Activated CD8-positive, alpha-beta memory T cell treated with anti-CD3 and anti-CD28 coated beads for 48 hours (primary cell): ENCODE data around the gene BSPRY.
"Not testable (repeated sequence)": the region's sequence is repeated elsewhere in the genome, so short reads cannot be mapped to it uniquely, and the experiment has no call there.

Experiments
- DNase-seq, 3 experiments: peaks; one replicate each; pipeline ENCODE4 v3.0.0-alpha.2; 2020; ENCODE audit warnings: low read depth in 2 of 3, low spot score in 2 of 3

BSPRY gene

DNA sequence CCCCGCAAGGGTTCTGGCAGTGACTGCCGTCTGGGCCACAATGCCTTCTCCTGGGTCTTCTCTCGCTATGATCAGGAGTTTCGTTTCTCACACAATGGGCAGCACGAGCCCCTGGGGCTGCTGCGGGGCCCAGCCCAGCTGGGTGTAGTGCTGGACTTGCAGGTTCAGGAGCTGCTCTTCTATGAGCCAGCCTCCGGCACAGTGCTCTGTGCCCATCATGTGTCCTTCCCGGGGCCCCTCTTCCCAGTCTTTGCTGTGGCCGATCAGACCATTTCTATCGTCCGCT, 20.5 kb downstream of the BSPRY start:
- DNase-seq = no peak

DNA sequence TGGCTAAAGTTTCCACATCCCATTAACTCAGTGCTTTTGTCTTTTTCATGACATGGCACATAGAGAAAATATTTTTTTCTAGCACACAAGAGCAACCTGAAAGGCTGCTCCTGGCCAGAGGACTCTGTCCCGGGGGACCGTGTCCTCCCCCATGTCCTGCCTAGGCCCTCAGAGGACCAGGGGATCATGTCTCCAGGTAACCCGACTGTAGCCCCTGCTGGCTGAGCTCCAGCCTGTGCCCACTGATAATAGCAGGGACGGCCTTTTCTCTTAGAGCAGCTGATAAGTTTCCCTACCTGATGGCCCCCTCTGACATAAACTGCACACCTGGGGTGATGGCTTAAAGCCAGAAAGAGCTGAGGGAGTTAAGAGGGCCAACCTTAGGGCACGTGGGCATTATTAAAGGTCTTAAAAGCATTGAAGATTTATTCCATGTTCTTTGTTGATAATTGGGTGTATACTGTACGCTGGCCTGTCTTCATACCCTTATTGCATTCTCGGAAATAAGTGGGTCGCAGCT, 21.5 kb downstream of the BSPRY start:
- DNase-seq = no peak

DNA sequence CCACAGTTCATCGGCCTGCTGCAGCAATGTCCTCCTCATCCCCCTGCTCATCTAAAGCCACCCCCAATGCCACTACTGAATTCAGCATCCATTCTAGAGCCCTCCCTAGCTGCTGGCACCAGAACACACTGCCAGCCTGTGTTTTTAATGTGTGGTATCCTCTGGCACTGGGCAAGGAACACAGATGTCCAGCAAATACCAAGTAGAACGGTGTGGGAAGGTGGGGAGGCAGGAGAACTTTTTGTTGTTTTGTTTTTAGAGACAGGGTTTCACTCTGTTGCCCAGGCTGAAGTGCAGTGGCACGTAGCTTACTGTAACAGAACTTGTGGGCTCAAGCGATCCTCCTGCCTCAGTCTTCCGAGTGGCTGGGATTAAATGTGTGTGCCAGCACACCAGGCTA, 22.7 kb downstream of the BSPRY start:
- no peak for DNase-seq

DNA sequence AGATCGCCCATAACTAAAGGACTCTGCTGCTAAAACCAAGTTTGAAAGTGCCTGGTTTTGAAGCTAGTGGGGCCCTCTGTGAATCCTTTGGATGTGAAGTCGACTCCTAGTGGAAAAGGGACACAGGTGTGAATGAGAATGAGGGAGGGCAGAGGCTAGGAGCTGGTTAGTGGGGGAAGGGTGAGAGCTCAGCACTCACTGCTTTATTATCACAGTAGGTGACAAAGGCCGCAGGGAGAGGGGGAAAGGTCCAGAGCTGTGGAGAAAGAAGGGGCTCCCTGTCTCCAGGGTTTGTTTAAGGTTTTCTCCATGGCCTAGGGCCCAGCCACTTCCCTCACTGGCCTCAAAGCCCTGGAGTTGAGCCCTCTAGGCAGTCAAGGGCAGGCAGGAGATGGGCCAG, 23.9 kb downstream of the BSPRY start:
- DNase-seq = no peak

DNA sequence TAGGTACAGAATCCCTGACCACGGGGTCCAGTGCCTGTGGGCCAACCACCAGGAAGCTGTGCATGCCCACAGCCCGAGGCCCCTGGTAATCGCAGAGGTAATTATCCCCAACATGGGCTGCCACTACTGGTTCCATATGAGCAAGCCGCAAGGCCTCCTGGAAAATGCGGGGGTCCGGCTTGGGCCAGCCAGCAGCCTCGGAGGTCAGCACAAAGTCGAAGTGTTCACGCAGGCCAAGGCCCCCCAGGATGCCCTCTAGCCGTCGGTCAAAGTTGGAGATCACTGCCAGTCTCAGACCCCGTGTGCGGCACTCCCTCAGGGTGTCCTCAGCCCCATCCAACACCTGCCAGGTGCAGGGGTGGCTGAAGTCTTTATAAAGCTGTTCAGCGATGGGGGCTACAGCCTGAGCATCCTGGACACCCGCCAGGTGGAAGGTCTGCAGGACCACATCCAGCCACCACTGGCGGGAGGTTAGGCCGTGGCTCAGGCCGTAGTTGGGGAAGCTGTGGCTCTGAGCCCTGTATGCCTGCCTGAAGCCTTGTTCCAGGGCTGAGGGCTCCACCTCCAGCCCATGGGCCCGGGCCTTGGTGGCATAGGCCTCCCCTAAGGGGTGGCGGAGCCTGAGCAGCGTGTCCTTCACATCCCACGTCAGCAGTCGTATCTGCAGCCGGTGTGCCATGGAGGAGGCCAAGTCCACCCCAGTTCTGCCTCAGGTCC, 24.5 kb downstream of the BSPRY start:
- DNase-seq = no peak

DNA sequence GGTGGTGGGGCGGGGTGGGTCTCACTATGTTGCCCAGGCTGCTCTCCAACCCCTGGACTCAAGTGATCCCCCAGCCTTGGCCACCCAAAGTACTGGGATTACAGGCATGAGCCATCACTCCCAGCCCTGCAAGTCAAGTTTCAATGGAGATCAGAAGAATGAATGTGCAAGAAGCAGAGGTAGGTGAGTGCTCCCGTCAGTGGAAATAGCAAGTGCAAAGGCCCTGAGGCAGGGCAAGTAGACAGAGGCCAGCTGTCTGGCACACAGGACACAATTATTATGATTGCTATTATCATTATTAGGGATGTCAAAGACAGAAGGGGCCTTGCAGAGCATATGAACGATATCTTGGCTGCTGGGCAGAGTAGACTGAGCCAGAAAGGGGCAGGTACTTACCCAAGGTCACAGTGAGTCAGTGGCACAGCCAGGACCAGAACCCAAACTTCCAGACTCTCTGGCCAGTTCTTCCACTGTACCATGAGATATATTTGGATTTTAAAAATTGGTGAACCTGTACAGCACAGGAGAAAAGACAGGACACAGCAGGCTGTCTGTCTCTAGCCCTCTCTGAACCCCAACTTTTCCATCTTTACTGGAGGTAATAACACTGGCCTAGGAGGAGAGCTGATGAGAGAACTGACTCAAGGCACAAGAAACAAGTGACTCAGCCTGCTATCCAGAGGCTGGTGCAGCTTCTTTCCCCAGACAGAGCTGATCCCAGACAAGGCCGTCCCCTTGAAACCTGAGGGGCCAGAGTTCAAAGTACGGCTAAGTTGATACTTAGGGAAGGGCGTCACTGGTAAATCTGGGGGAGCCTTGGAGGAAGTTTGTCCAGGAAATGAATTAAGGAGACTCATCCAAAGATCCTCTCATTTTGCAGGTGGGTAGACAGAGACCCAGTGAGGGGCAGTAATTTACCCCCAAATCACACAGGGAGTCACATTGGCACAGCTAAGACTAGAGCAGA, 26.0 kb downstream of the BSPRY start:
- no peak for DNase-seq

DNA sequence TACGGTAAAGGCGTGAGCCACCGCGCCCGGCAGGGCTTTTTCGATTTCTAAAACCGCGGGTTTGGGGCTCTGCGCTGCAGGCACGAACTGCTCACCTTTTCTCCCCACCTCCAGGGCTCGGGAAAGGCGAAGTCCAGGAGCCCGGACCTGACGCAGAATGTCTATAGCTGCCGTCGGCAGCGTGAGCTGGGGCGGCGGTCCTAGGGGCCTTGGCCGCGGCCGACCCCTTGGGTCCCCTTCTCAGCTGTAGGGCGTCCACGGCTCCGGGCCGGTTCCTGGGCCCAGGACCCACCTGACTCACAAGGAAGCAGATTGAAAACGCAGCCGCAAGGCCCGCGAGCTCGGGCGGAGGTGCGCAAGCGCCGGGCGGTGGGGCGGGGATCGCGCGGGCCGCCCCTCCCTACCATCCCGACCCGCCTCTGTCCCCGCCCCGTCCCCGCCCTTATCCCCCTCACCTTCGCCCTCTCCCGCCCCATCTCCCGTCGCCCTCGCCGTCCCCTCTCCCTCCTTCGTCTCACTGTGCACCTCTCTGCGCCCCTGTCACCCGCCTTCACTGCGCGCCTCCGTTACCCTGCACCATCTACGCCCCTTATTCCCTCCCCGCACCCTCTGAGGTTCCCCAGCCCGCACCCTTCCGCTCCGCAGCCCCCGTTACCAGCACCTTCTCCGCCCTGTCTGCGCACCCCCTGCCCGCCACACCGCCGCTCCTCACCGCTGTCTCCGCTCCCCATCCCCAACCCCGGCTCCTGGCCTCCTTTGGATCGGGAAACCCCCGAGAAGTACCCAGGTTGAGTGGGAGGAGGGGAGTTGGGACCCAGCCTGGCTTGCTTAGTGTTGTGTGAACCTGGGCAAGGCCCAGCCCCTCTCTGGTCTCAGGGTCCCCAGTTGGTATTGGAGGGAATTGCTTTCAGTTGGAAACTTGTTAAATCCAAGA, 27.6 kb downstream of the BSPRY start, which contains the start of gene HDHD3:
Gene HDHD3, minus strand, starts transcription at position 353 of the 934 bp plus-strand sequence. CDS start 2,632 bp downstream, outside the sequence.
- peak; percentile 56 to 71 (median 69) for DNase-seq

DNA sequence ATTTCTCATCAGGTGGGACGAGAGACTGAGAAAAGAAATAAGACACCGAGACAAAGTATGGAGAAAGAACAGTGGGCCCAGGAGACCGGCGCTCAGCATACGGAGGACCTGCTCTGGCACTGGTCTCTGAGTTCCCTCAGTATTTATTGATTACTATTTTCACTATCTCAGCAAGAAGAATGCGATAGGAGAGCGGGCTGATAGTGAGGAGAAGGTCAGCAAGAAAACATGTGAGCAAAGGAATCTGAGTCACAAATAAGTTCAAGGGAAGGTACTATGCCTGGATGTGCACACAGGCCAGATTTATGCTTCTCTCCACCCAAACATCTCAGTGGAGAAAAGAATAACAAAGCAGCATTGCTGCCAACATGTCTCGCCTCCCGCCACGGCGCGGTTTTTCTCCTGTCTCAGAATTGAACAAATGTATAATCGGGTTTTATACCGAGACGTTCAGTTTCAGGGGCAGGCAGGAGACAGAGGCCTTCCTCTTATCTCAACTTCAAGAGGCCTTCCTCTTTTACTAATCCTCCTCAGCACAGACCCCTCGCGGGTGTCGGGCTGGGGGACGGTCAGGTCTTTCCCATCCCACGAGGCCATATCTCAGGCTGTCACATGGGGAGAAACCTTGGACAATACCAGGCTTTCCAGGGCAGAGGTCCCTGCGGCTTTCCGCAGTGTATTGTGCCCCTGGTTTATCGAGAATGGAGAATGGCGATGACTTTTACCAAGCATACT, 29.9 kb downstream of the BSPRY start:
- DNase-seq = not testable (repeated sequence)

DNA sequence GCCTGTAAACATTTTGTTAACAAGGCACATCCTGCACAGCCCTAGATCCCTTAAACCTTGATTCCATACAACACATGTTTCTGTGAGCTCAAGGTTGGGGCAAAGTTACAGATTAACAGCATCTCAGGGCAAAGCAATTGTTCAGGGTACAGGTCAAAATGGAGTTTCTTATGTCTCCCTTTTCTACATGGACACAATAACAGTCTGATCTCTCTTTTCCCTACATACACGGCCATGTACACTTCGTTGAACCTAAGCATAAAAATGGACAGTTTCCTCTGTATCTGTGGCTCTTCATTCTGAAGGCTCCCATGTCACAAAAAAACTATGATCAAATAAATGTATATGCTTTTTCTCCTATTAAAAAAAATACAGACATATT, 30.5 kb downstream of the BSPRY start:
- not testable (repeated sequence) for DNase-seq

DNA sequence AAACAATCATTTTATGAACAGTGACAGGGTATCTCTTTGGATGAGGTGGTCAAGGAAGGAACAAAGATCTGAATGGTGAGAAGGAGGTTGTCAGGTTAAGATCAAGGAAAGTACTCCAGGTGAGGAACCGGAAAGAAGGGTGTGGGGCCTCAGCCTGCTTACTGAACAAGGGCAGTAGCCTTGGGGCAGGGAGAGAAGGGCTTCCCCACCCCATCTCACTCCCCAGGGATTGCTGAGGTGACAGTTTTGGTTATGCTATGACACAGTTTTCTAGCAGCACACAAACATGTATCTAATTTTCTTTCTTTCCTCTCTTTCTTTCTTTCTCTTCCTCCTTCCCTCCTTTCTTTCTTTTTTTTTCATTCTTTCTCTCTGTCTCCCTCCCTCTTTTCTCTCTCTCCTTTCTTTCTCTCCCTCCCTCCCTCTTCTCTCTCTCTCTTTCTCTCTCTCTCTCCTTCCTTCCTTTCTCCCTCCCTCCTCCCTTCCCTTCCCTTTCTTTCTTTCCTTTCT, 31.6 kb downstream of the BSPRY start:
- DNase-seq = no peak

DNA sequence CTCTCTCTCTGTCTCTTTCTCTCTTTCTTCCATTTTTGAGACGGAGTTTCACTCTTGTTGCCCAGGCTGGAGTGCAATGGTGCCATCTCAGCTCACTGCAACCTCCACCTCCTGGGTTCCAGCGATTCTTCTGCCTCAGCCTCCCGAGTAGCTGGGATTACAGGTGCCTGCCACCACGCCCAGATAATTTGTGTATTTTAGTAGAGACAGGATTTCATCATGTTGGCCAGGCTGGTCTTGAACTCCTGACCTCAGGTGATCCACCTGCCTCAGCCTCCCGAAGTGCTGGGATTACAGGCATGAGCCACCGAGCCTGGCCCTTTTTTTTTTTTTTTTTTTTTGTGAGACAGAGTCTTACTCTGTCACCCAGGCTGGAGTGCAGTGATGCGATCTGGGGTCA, 32.1 kb downstream of the BSPRY start:
- DNase-seq = not testable (repeated sequence)

DNA sequence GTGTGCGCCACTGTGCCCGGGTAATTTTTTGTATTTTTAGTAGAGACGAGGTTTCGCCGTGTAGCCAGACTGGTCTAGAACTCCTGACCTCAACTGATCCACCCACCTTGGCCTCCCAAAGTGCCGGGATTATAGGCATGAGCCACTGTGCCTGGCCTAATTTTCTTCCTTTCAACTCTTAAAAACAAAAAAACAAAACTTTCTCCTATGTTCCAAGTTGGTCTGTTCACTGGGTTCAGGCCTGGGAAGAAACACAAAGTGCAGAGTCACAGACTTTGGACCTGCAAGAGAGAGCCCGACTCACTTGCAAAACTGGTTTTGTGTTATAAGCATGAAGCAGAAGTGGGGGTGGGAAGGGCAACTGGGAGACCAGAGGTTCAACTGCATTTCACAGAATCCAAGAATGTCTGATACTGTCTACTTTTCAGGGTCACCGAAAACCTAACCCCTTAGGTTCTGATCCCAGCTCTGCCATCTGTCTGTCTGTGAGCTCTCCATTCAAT, 32.6 kb downstream of the BSPRY start:
- DNase-seq = no peak

DNA sequence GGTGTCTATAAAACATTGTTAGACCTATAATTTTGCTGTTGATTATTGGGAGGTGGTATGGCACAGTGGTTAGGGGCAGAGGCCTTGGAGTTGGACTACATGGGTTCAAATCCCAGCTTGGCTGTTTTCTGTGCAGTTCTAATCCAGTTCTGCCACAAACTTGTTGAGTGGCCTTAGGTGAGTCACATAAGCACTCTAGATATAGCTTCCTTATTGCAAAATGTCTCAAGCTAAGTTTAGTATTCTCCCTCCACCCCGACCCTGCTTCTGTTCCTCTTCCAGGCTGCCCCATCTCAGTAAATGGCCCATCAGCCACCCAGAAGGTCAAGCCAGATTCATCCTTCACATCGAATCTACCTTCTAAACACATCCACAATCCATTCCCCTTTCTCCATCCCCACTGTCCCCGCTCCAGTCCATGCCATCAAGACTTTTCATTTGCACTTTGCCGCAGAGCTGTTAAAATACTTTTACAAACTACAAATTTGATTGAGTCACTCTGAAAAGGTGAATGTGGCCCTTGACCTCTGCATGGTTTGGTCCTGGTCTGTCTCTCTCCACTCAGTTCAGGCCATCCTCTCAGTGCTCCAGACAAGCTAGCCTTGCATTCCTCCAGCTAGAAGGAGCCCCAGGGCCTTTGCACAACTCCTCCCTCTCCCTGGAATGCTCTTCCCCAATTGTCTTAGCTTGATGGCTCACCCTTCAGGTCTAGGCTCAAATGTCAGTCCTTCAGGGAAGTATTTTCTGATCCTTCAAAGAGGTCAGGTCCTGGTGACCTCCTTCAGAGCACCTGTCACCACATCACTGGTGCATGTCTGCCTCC, 37.4 kb downstream of the BSPRY start:
- no peak for DNase-seq

DNA sequence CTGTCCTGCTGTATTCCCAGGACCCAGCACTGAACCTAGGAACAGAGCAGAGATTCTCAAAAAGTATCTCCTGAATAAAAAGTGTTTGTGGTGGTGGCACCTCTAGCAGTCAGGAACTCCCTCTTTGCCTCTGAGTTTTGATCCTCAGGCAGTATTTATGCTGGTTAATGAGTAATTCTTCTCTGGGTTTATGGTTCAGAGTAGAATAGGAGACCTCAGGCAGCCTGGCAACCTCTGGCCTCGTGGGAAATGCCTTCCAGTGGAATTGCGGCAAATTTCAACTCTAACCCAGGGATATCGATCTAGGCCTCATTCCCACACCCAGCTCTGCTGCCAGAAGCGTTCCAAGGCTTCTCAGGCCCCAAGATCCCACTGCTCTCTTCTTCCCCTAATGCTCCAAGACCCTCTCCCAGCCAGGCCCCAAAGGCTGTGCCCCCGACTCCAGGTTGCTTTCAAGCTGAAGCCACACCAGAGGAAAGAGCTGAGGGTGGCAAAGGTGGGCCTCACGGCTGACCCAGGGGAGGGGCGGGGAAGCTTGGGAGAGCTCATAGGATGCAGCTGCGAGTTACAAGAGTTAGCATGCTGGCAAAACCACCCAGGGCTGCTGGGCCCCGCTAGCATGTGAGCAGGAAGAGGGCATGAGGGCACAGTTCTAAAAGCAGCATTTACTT, 38.4 kb downstream of the BSPRY start:
- no peak for DNase-seq

DNA sequence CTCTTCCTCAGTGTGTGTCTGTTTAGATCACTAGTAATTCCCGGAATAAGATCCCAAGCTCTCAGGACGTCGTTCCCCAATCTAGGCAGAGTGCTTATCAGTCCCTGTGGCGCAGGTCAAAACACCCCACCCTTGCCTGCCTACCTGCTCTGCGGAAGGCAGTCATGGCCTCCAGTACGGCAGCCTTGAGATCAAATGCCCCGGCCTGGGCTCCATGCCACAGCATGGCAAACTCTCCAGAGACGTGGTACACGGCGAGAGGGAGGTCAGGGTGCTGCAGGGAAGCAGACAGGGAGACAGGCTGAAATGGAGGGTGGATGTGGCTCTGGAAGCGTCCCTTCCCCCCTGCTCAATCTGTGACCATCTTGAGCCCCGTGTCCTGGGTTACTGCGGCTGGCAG, 39.5 kb downstream of the BSPRY start:
- no peak for DNase-seq

DNA sequence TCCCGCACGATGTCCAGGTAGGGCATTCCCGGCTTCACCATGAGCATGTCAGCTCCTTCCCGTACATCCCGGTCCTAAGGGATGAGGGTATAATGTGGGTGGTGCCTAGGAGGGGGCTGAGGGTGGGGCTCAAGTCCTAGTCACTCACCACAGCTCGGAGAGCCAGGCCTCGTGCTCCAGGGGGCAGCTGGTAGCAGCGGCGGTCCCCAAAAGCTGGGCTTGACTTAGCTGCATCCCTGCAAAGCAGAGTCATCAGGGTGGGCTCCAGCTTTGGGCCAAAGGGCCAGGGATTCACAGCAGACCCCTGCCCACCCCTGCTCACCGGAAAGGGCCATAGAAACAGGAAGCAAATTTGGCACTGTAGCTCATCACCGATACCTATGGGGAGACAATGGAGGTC, 40.1 kb downstream of the BSPRY start:
- DNase-seq = no peak

DNA sequence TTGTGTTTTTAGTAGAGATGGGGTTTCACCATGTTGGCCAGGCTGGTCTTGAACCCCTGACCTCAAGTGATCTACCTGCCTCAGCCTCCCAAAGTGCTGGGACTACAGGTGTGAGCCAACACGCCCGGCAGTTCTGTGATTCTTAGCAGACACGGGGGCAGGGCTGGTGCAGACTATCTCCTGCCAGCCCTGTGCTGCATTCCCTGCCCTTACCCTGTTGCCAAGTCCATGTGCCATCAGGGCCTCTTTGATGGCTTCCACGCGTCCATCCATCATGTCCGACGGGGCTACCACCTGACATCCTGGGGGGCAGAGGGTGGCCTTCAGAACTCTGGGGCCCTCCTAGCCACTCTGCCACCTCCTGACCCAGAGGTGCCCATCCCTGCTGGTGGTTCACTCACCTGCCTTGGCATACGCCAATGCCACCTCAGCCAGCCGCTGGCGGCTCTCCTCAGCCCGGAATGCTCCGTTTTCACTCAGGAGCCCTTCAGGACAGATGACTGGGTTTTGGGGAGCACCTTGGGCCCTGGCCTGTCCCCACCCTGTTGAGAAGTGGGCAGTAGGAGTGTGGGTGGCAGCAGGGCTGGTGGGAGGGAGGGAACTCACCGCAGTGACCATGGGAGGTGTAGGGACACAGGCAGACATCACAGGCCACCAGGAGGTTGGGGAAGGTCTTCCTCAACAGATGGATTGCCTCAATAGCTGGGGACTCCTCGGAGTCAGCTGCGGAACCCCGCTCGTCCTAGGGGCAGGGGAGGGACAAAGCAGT, 41.0 kb downstream of the BSPRY start:
- DNase-seq = no peak

DNA sequence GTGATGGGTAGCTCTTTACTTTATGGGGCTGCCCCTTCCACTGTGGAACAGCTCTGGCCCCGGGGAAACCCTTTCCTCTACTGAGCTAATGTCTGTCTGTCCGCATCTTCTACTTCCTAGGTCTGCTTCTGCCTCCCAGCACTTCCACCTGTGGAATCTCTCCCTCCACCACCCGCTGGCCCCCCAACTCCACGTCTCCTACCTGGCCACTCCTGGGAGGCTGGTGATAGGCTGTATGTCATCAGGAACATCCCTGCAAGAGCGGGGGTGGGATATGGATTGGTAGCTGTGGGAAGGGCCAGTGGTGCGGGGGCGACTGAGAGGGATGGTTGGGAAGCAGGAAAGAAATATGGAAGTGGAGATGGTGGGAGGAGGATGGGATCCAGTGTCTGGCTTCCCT, 42.6 kb downstream of the BSPRY start:
- no peak for DNase-seq
